ENCODE measurements around the gene TNRC6B. TPM values are rescaled to one million over a fixed set of nuclear protein-coding genes. Genes with fewer than 3 reads are reported as not detected.
A peak's percentile ranks its signal among the peaks of the same experiment; 100 is the strongest.

Gene TNRC6B
- total and polyA plus RNA-seq, 2 experiments from 2014 or later, result 23.7 to 25.8 TPM

DNA sequence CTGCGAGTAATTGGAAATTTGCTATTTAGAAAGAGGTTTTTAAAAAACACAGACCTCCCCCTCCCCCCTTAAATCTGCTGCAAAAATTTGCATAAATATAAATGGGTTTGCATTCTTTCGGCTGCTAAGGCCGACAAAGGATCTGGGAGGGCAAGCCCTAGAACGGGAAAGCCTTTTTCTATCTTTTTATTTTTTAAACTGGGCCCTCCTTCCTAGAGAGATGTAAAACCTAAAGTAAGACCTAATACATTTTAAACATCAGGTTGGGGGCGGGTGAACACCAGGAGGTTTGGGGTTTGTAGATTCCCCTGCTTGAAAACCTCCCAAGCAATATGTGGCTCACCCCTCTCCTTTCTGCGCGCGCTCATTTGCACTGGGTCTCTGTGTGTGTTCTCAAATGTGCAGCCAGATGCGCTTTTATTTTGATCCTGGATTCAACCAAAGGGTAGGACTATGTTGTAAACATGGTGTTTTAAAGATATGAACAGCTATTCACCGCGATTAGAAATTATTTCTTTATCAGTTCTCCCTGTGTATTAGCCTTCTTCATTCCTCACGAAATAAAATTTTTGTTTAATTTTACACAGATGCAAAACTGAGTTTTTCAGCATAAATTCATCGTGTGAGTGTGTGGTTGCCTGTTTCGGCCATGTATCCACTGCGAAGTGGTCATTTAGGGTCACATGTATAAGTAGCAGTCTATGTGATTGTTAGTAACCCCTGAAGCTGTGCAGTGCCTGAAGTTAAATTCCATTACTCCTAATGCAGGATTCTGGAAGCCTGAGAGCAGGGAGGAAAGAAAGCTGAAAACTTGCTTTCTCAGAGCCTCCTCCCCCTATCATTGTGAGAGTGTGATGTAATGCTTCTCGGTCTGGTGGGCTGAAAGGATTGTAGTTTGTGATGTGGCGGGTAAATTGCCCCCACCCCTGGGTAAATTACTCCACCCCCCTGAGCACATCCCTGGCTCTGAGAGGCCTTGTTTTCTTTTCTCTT lies 988 bp downstream of the TNRC6B start:
- H3K4me1 ChIP-seq (ENCODE audit: insufficient read depth), result peaks cover 46% of the 10 kb centered on the region
- WGBS (ENCODE audit: low lambda C conversion rate, missing lambda C conversion rate), result 1% methylated on average over 17 of the region's 17 CpGs
- peak; percentile 54 for DNase-seq (ENCODE audit: low spot score)
- peak overlapping the region; percentile 87 for H3K27ac ChIP-seq
- peaks cover 55% of the 10 kb centered on the region for H3K79me2 ChIP-seq
- H2AFZ ChIP-seq, result peak overlapping the region; percentile 39
- no peaks in the 10 kb centered on the region for H3K9me2 ChIP-seq (replicated peaks; ENCODE audit: insufficient read depth)
- peak overlapping the region; percentile 66 for H3K4me3 ChIP-seq
- H3K36me3 ChIP-seq (replicated peaks; ENCODE audit: insufficient read depth, low read depth), result no peaks in the 10 kb centered on the region
- no peaks in the 10 kb centered on the region for H3K9me3 ChIP-seq (ENCODE audit: low read depth)
- peak overlapping the region; percentile 79 for H3K4me2 ChIP-seq
- H3K27me3 ChIP-seq, result no peaks in the 10 kb centered on the region
- TF ChIP-seq, protein P1, sequence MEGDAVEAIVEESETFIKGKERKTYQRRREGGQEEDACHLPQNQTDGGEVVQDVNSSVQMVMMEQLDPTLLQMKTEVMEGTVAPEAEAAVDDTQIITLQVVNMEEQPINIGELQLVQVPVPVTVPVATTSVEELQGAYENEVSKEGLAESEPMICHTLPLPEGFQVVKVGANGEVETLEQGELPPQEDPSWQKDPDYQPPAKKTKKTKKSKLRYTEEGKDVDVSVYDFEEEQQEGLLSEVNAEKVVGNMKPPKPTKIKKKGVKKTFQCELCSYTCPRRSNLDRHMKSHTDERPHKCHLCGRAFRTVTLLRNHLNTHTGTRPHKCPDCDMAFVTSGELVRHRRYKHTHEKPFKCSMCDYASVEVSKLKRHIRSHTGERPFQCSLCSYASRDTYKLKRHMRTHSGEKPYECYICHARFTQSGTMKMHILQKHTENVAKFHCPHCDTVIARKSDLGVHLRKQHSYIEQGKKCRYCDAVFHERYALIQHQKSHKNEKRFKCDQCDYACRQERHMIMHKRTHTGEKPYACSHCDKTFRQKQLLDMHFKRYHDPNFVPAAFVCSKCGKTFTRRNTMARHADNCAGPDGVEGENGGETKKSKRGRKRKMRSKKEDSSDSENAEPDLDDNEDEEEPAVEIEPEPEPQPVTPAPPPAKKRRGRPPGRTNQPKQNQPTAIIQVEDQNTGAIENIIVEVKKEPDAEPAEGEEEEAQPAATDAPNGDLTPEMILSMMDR (IDR thresholded peaks at IDR 0.05; ENCODE audit: poor library complexity), result no peak
- TF ChIP-seq EZH2 (IDR thresholded peaks at IDR 0.05; ENCODE audit: borderline replicate concordance), result no peak
- no peak for TF ChIP-seq EZH2phosphoT487 (IDR thresholded peaks at IDR 0.05; ENCODE audit: low read depth, severe bottlenecking, unreplicated experiment)
- H4K20me1 ChIP-seq (ENCODE audit: insufficient read depth, poor library complexity, severe bottlenecking), result peaks cover 20% of the 10 kb centered on the region

DNA sequence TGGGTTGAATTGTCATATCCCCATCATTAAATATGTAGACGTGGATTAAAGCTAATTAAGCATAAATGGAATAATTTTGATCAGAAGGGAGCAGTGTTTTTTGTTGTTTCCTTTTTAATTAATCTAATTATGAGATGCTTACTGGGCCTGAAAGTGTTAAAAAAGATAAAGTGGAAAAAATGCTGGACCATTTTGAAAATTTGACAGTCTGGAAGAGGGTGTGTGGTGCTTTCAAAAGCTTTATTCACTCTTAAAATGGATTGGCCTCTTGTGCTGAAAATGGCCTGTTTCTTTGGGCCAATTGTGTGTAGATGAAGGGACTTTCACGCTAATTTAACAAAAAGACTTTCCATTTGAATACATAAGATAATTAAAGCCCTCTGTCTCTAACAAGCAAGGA lies 1.8 kb downstream of the TNRC6B start:
- Histone ChIP-seq H3K4me3 (peak overlapping the region; percentile 66), H3K9me3 (ENCODE audit: low read depth) (no peaks in the 10 kb centered on the region), H3K36me3 (replicated peaks; ENCODE audit: insufficient read depth, low read depth) (no peaks in the 10 kb centered on the region), H3K4me2 (peak overlapping the region; percentile 79), H3K4me1 (ENCODE audit: insufficient read depth) (peaks cover 54% of the 10 kb centered on the region), H3K79me2 (peaks cover 63% of the 10 kb centered on the region), H3K27me3 (no peaks in the 10 kb centered on the region), H3K9me2 (replicated peaks; ENCODE audit: insufficient read depth) (no peaks in the 10 kb centered on the region), H2AFZ (no peak overlapping the region), H4K20me1 (ENCODE audit: insufficient read depth, poor library complexity, severe bottlenecking) (peaks cover 28% of the 10 kb centered on the region), H3K27ac (peak overlapping the region; percentile 87)
- 31% methylated on average over 2 of the region's 2 CpGs for WGBS (ENCODE audit: low lambda C conversion rate, missing lambda C conversion rate)
- TF ChIP-seq EZH2phosphoT487 (IDR thresholded peaks at IDR 0.05; ENCODE audit: low read depth, severe bottlenecking, unreplicated experiment) (no peak), EZH2 (IDR thresholded peaks at IDR 0.05; ENCODE audit: borderline replicate concordance) (no peak)
- TF ChIP-seq, protein P1 (IDR thresholded peaks at IDR 0.05; ENCODE audit: poor library complexity), result no peak
- no peak for DNase-seq (ENCODE audit: low spot score)

DNA sequence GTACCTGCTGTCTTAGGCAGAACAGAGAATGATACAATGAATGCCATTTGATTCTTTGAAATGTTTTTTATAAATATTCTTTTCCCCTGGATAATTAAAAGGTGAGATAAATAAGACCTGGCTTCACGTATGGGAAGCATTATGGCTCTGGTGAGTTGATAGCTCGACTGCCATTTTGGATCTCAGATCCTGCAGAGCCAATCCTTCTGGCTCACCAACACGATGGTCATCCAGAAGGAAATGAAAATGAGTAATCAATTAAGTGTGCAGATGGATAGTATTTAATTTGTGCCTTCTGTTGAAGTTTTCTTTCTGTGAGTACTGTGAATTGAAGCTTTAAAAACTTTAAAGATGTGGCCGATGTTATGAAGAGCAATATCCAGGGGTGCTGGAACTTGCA lies 2.7 kb downstream of the TNRC6B start:
- no peak for DNase-seq (ENCODE audit: low spot score)
- Histone ChIP-seq H3K4me3 (no peak overlapping the region), H3K27me3 (no peaks in the 10 kb centered on the region), H3K79me2 (peaks cover 72% of the 10 kb centered on the region), H3K9me3 (ENCODE audit: low read depth) (no peaks in the 10 kb centered on the region), H3K4me2 (peak overlapping the region; percentile 79), H3K36me3 (replicated peaks; ENCODE audit: insufficient read depth, low read depth) (no peaks in the 10 kb centered on the region), H4K20me1 (ENCODE audit: insufficient read depth, poor library complexity, severe bottlenecking) (peaks cover 36% of the 10 kb centered on the region), H2AFZ (no peak overlapping the region), H3K4me1 (ENCODE audit: insufficient read depth) (peaks cover 58% of the 10 kb centered on the region), H3K9me2 (replicated peaks; ENCODE audit: insufficient read depth) (no peaks in the 10 kb centered on the region), H3K27ac (peak overlapping the region; percentile 87)
- WGBS (ENCODE audit: low lambda C conversion rate, missing lambda C conversion rate), result 66% methylated on average over 4 of the region's 4 CpGs
- TF ChIP-seq, protein P1 (IDR thresholded peaks at IDR 0.05; ENCODE audit: poor library complexity), result no peak
